ENCODE measurements around the gene NPHP4. TPM values are rescaled to one million over a fixed set of nuclear protein-coding genes. Genes with fewer than 3 reads are reported as not detected.

NPHP4 gene
- total RNA-seq, 1 experiment from 2014 or later, result 20.0 TPM

GRCh38 chr1:6011946-6012258, 19.7 kb upstream of the NPHP4 start:
- RAD21 ChIA-PET (ENCODE audit: low non-redundant PET in 1 of 2, low total read pairs in 2 of 2, uncharacterized antibody in 2 of 2, unreplicated experiment in 2 of 2), result no interaction called here
- DNase-seq (ENCODE audit: low read depth, low spot score), result no peak
- no peaks in the 10 kb centered on the region for H3K79me2 ChIP-seq (ENCODE audit: insufficient read depth, low read length)
- no peaks in the 10 kb centered on the region for H3K9me3 ChIP-seq (ENCODE audit: control insufficient read depth in 1 of 2, insufficient read depth in 1 of 2, low read depth in 1 of 2, low read length in 2 of 2)
- no TSS peak for BruUV-seq (replicated peaks)
- intact Hi-C loops (cut with micrococcal nuclease), result no loop called here
- no peaks in the 10 kb centered on the region for H3K9me2 ChIP-seq (ENCODE audit: insufficient read depth)
- H3K4me1 ChIP-seq (ENCODE audit: control insufficient read depth in 1 of 2, insufficient read depth in 2 of 2, low read length in 2 of 2), result peaks cover 0 to 11% of the 10 kb centered on the region in 2 experiments; a peak in 2 of 4 replicates
- no peak overlapping the region for H3K27ac ChIP-seq (ENCODE audit: low read depth, low read length)
- H3K27me3 ChIP-seq (ENCODE audit: insufficient read depth, low read length), result no peaks in the 10 kb centered on the region
- no peak overlapping the region for H3K4me2 ChIP-seq (ENCODE audit: low read length)
- no peak overlapping the region for H2AFZ ChIP-seq (ENCODE audit: low read depth, low read length, poor library complexity, severe bottlenecking)
- no peak for ATAC-seq
- H3K36me3 ChIP-seq (ENCODE audit: control insufficient read depth in 1 of 2, insufficient read depth in 2 of 2, low read length in 2 of 2), result no peaks in the 10 kb centered on the region
- H3K4me3 ChIP-seq (replicated peaks in 1 of 2; ENCODE audit: low read depth in 1 of 2, low read length in 2 of 2), result no peak overlapping the region
- POLR2A ChIA-PET, result no interaction called here
- H3K9ac ChIP-seq (ENCODE audit: low read length), result no peak overlapping the region
- no peak for TF ChIP-seq SP1 (IDR thresholded peaks at IDR 0.05; ENCODE audit: low read depth)
- no peak for TF ChIP-seq POLR2AphosphoS5 (IDR thresholded peaks at IDR 0.05; ENCODE audit: low read depth, low read length)
- no peak for TF ChIP-seq REST (IDR thresholded peaks at IDR 0.05; ENCODE audit: low read depth)
- no peak for TF ChIP-seq EZH2 (IDR thresholded peaks at IDR 0.05)
- TF ChIP-seq EZH2phosphoT487 (IDR thresholded peaks at IDR 0.05; ENCODE audit: borderline replicate concordance), result no peak
- no peak for TF ChIP-seq FOSL1 (IDR thresholded peaks at IDR 0.05; ENCODE audit: low read depth)
- no peaks in the 10 kb centered on the region for H4K20me1 ChIP-seq (ENCODE audit: insufficient read depth)
- CTCF ChIA-PET, result no interaction called here
